HG03097 (cell line): Measurements from ENCODE around the gene PSME1.

Source experiments
- ATAC-seq: cut with Tn5 transposase; IDR thresholded peaks from one replicate; pipeline ENCODE4 v1.9.1; 2021; ENCODE audit not compliant: unreplicated experiment, low FRiP score

The PSME1 gene

GRCh38 chr14:24186831-24187538 is 51.0 kb downstream of the PSME1 start:
- no peak for ATAC-seq

- ATAC-seq, result no peak
Measured at GRCh38 chr14:24187539-24187915, 51.5 kb downstream of the PSME1 start.
